ENCODE measurements around the gene CD37. TPM values are rescaled to one million over a fixed set of nuclear protein-coding genes. Genes with fewer than 3 reads are reported as not detected.

Gene CD37
- total RNA-seq, 1 donor from 2014 or later, result 0.82 TPM

- DNase-seq (ENCODE audit: low spot score in 2 of 2), result no peak
- no peak for FAIRE-seq
These were observed 7.9 kb downstream of the CD37 start for GRCh38 chr19:49343123-49343522.

- FAIRE-seq, result no peak
- DNase-seq (ENCODE audit: low spot score in 2 of 2), result no peak
These were observed 9.6 kb downstream of the CD37 start for GRCh38 chr19:49344505-49345423.

GRCh38 chr19:49347191-49347590 lies 12.0 kb downstream of the CD37 start:
- no peak for FAIRE-seq
- no peak for DNase-seq (ENCODE audit: low spot score in 2 of 2)

- peak in 1 of 2 donors; percentile 51 for DNase-seq (ENCODE audit: low spot score in 2 of 2)
- FAIRE-seq, result no peak
These were observed 12.6 kb downstream of the CD37 start for GRCh38 chr19:49347835-49348234.

- DNase-seq (ENCODE audit: low spot score in 2 of 2) (no peak), FAIRE-seq (no peak)
These were observed 13.3 kb downstream of the CD37 start for GRCh38 chr19:49348305-49349189.

- DNase-seq (ENCODE audit: low spot score in 2 of 2), result no peak
- FAIRE-seq, result no peak
These were observed 14.4 kb downstream of the CD37 start for GRCh38 chr19:49349567-49349966.

- FAIRE-seq, result no peak
- DNase-seq (ENCODE audit: low spot score in 2 of 2), result no peak
These were observed 20.7 kb downstream of the CD37 start for GRCh38 chr19:49355909-49356353.

- FAIRE-seq, result no peak
These were observed 21.2 kb downstream of the CD37 start for GRCh38 chr19:49356382-49356781.

GRCh38 chr19:49357186-49357585 lies 22.0 kb downstream of the CD37 start:
- FAIRE-seq (no peak), DNase-seq (ENCODE audit: low spot score in 2 of 2) (no peak)

More at GRCh38 chr19:49356382-49356781, 21.2 kb downstream of the CD37 start:
- DNase-seq (ENCODE audit: low spot score in 2 of 2), result no peak

GRCh38 chr19:49359851-49360820 lies 24.9 kb downstream of the CD37 start:
- DNase-seq (ENCODE audit: low spot score in 2 of 2), result no peak
- no peak for FAIRE-seq

GRCh38 chr19:49361438-49362047 lies 26.3 kb downstream of the CD37 start:
- no peak for FAIRE-seq

GRCh38 chr19:49362048-49362928 lies 27.1 kb downstream of the CD37 start, which contains the start of gene TEAD2:
Gene TEAD2, minus strand, starts transcription at chr19:49362416. Its CDS starts 2,341 bp downstream, at chr19:49360075.
- peak in 1 of 2 donors; percentile 60 for DNase-seq (ENCODE audit: low spot score in 2 of 2)
- FAIRE-seq, result no peak

More at GRCh38 chr19:49361438-49362047, 26.3 kb downstream of the CD37 start:
- peak; percentile 55 to 68 for DNase-seq (ENCODE audit: low spot score in 2 of 2)

GRCh38 chr19:49362929-49363267 lies 27.7 kb downstream of the CD37 start:
- FAIRE-seq (no peak), DNase-seq (ENCODE audit: low spot score in 2 of 2) (no peak)

GRCh38 chr19:49363268-49364082 lies 28.3 kb downstream of the CD37 start, which contains the start of gene DKKL1:
Gene DKKL1, plus strand, starts transcription at chr19:49363877. Its CDS starts 122 bp downstream, at chr19:49363999.
- FAIRE-seq (no peak), DNase-seq (ENCODE audit: low spot score in 2 of 2) (peak; percentile 64 to 84)

GRCh38 chr19:49364083-49364737 lies 29.0 kb downstream of the CD37 start:
- FAIRE-seq (no peak), DNase-seq (ENCODE audit: low spot score in 2 of 2) (no peak)

GRCh38 chr19:49366110-49366509 lies 30.9 kb downstream of the CD37 start:
- no peak for FAIRE-seq

More at GRCh38 chr19:49366110-49366509, 30.9 kb downstream of the CD37 start:
- no peak for DNase-seq (ENCODE audit: low spot score in 2 of 2)

All from frontal cortex (tissue), 4 donors.